GM10248 (cell line): ENCODE results near the gene ATP11B.

Experiments used
- CTCF ChIA-PET: fragments of 300-600 bp; sonication (Branson Sonifier 250); formaldehyde crosslinking; extraction: SDS; loops from one replicate; lab custom pipeline; 2021; ENCODE audit warnings: antibody characterized with exemption; lab: Yijun Ruan, JAX
- POLR2A ChIA-PET: fragments of 350-650 bp; sonication (Branson Sonifier 250); formaldehyde crosslinking; extraction: SDS; loops from one replicate; lab custom pipeline; 2020; ENCODE audit warnings: antibody characterized with exemption; lab: Yijun Ruan, JAX
- DNase-seq: peaks from one replicate; pipeline ENCODE4 v3.0.0; 2012; ENCODE audit errors: extremely low spot score
- CTCF ChIP-seq: IDR thresholded peaks from 2 replicates; pipeline ENCODE4 v1.5.1; 2012; ENCODE audit warnings: mild to moderate bottlenecking, low read depth; ENCODE audit errors: extremely low read depth, missing control alignments, control extremely low read depth

Gene ATP11B

GRCh38 chr3:182920515-182921084 is 127.3 kb downstream of the ATP11B start:
- no peak for TF ChIP-seq CTCF
- no peak for DNase-seq
- ChIA-PET CTCF (interaction anchor here (3.0 to 3.9 kb wide), 2 partner anchors 10 to 17 kb away, joined by 12 to 23 read pairs; no protein-coding TSS in a partner anchor), POLR2A (no interaction called here)

GRCh38 chr3:182921665-182922355 is 128.5 kb downstream of the ATP11B start:
- POLR2A ChIA-PET, result no interaction called here
- TF ChIP-seq CTCF, result no peak
- no peak for DNase-seq
- CTCF ChIA-PET, result interaction anchor here (3.0 kb wide), 1 partner anchor 18 kb away, joined by 12 read pairs; no protein-coding TSS in a partner anchor

- DNase-seq, result peak; percentile 59
- ChIA-PET CTCF (interaction anchor here (1.2 to 1.9 kb wide), 3 partner anchors 9 to 17 kb away, joined by 7 to 9 read pairs (median 8); no protein-coding TSS in a partner anchor), POLR2A (interaction anchor here (0.6 kb wide), 1 partner anchor 1762 kb away, joined by 5 read pairs; no protein-coding TSS in a partner anchor)
- no peak for TF ChIP-seq CTCF
Measured at GRCh38 chr3:182925330-182925943, 132.1 kb downstream of the ATP11B start.

GRCh38 chr3:182925944-182926337 is 132.6 kb downstream of the ATP11B start:
- POLR2A ChIA-PET, result no interaction called here
- no peak for DNase-seq
- CTCF ChIA-PET, result interaction anchor here (1.2 to 1.9 kb wide), 3 partner anchors 10 to 17 kb away, joined by 7 to 9 read pairs (median 8); no protein-coding TSS in a partner anchor
- TF ChIP-seq CTCF, result no peak

GRCh38 chr3:182935803-182936202 is 142.5 kb downstream of the ATP11B start:
- POLR2A ChIA-PET, result no interaction called here
- TF ChIP-seq CTCF, result no peak
- CTCF ChIA-PET, result interaction anchor here (1.2 to 2.0 kb wide), 4 partner anchors 10 to 35 kb away, joined by 3 to 7 read pairs (median 4); no protein-coding TSS in a partner anchor
- no peak for DNase-seq

- no peak for TF ChIP-seq CTCF
- POLR2A ChIA-PET, result no interaction called here
- no peak for DNase-seq
- CTCF ChIA-PET, result interaction anchor here (1.0 to 2.0 kb wide), 6 partner anchors 11 to 42 kb away, joined by 3 to 7 read pairs (median 4); no protein-coding TSS in a partner anchor
Measured at GRCh38 chr3:182936239-182936917, 143.1 kb downstream of the ATP11B start.
